Gastroesophageal sphincter (tissue), 4 donors: ENCODE results near the gene DSP. TPM values are rescaled to one million over a fixed set of nuclear protein-coding genes. Genes with fewer than 3 reads are reported as not detected.

ENCODE experiments used
- ATAC-seq: fragments of 150-250 bp; one replicate; pipeline ENCODE4 v1.9.1; 2016; ENCODE audit warnings: mild to moderate bottlenecking, moderate library complexity
- H3K27ac ChIP-seq, 4 donors: fragments of 200-600 bp; sonication (generic) in 3 of 4; 1 replicate in 3 of 4; 2 replicates in 1 of 4; pipeline ENCODE4 v1.5.1; 2016 to 2019
- H3K27me3 ChIP-seq: fragments of 200-600 bp; sonication (generic); one replicate; pipeline ENCODE4 v1.5.1; 2019
- H3K36me3 ChIP-seq, 2 donors: fragments of 200-600 bp; sonication (generic); one replicate each; pipeline ENCODE4 v1.5.1; 2019; ENCODE audit warnings: control low read depth in 1 of 2
- H3K4me1 ChIP-seq, 3 donors: fragments of 200-600 bp; sonication (generic); 1 replicate in 2 of 3; 2 replicates in 1 of 3; pipeline ENCODE4 v1.5.1; 2016 to 2019; ENCODE audit warnings: control low read depth in 2 of 3
- H3K4me3 ChIP-seq, 2 donors: fragments of 200-600 bp; sonication (generic); one replicate each; pipeline ENCODE4 v1.5.1; 2019; ENCODE audit warnings: mild to moderate bottlenecking in 1 of 2, moderate library complexity in 1 of 2
- H3K9me3 ChIP-seq, 3 donors: fragments of 200-600 bp; sonication (generic); one replicate each; pipeline ENCODE4 v1.5.1; 2017 to 2019; ENCODE audit warnings: control low read depth in 2 of 3
- CTCF ChIP-seq, 4 experiments: fragments of 200-600 bp in 2 of 4; fragments of 450-650 bp in 2 of 4; sonication (generic) in 1 of 4; IDR thresholded peaks; one replicate each; pipeline ENCODE4 v1.5.1; 2017 to 2019; ENCODE audit warnings: antibody characterized with exemption in 4 of 4, mild to moderate bottlenecking in 2 of 4, moderate library complexity in 2 of 4
- EP300 ChIP-seq: sonication (generic); formaldehyde crosslinking; IDR thresholded peaks from one replicate; pipeline ENCODE4 v1.6.1; 2017; ENCODE audit warnings: antibody characterized with exemption, mild to moderate bottlenecking
- POLR2A ChIP-seq, 2 donors: fragments of 450-650 bp; IDR thresholded peaks; one replicate each; pipeline ENCODE4 v1.6.1; 2017; ENCODE audit warnings: antibody characterized with exemption in 2 of 2, mild to moderate bottlenecking in 2 of 2, moderate library complexity in 1 of 2
- POLR2AphosphoS5 ChIP-seq: sonication (generic); formaldehyde crosslinking; IDR thresholded peaks from one replicate; pipeline ENCODE4 v1.6.1; 2017; ENCODE audit warnings: antibody characterized with exemption
- WGBS, 2 donors: methylation state at CpG; one replicate each; pipeline ENCODE4 v1.1.5; 2018; ENCODE audit warnings: low coverage in 1 of 2; 5-methylcytosine and 5-hydroxymethylcytosine counted together
- total RNA-seq, 4 donors: library from RNA; depleted of rRNA; stranded (reverse); fragments of >200 nt; gene quantifications; one replicate each; pipeline ENCODE4 v1.1.0, GENCODE V29; 2016

Gene DSP
- total RNA-seq, 4 donors from 2014 or later, result 5.8 to 41.7 (median 7.6) TPM

GRCh38 chr6:7569082-7569481 lies 27.6 kb downstream of the DSP start:
- TF ChIP-seq EP300 (no peak), POLR2AphosphoS5 (no peak), POLR2A (IDR thresholded peaks at IDR 0.05) (no peak), CTCF (IDR thresholded peaks at IDR 0.05) (no peak)
- Histone ChIP-seq H3K9me3 (no peaks in the 10 kb centered on the region), H3K27ac (no peak overlapping the region), H3K4me1 (no peaks in the 10 kb centered on the region), H3K36me3 (no peaks in the 10 kb centered on the region), H3K27me3 (peaks cover 34% of the 10 kb centered on the region), H3K4me3 (no peak overlapping the region)
- ATAC-seq, result no peak
- WGBS, 2 donors, result 93 to 97% methylated on average over 7 to 10 of the region's 13 CpGs

- WGBS, 2 donors, result 89 to 96% methylated on average over 8 to 9 of the region's 9 CpGs
- no peaks in the 10 kb centered on the region for H3K36me3 ChIP-seq
Measured at GRCh38 chr6:7572213-7572943, 30.9 kb downstream of the DSP start.

GRCh38 chr6:7574500-7574899 lies 33.0 kb downstream of the DSP start:
- H3K9me3 ChIP-seq, result no peaks in the 10 kb centered on the region
- 40 to 75% methylated on average over 1 to 2 of the region's 2 CpGs for WGBS, 2 donors
- H3K27me3 ChIP-seq, result peaks cover 19% of the 10 kb centered on the region
- H3K4me1 ChIP-seq, result no peaks in the 10 kb centered on the region
- H3K27ac ChIP-seq, result no peak overlapping the region
- H3K36me3 ChIP-seq, result no peaks in the 10 kb centered on the region
- H3K4me3 ChIP-seq, result no peak overlapping the region
- no peak for ATAC-seq
- no peak for TF ChIP-seq POLR2AphosphoS5
- TF ChIP-seq CTCF (IDR thresholded peaks at IDR 0.05), result no peak
- no peak for TF ChIP-seq POLR2A (IDR thresholded peaks at IDR 0.05)
- TF ChIP-seq EP300, result no peak

More at GRCh38 chr6:7572213-7572943, 30.9 kb downstream of the DSP start:
- ATAC-seq, result no peak
- H3K9me3 ChIP-seq, result no peaks in the 10 kb centered on the region
- peaks cover 25% of the 10 kb centered on the region for H3K27me3 ChIP-seq
- no peak overlapping the region for H3K4me3 ChIP-seq
- H3K4me1 ChIP-seq, result no peaks in the 10 kb centered on the region
- TF ChIP-seq POLR2AphosphoS5 (no peak), EP300 (no peak), CTCF (IDR thresholded peaks at IDR 0.05) (no peak), POLR2A (IDR thresholded peaks at IDR 0.05) (no peak)
- no peak overlapping the region for H3K27ac ChIP-seq

GRCh38 chr6:7578516-7578915 lies 37.0 kb downstream of the DSP start:
- Histone ChIP-seq H3K27ac (no peak overlapping the region), H3K27me3 (peaks cover 14% of the 10 kb centered on the region), H3K36me3 (no peaks in the 10 kb centered on the region), H3K4me3 (no peak overlapping the region), H3K4me1 (no peaks in the 10 kb centered on the region), H3K9me3 (no peaks in the 10 kb centered on the region)
- no peak for TF ChIP-seq EP300
- no peak for ATAC-seq
- 0 to 36% methylated on average over 2 of the region's 2 CpGs for WGBS, 2 donors

GRCh38 chr6:7578931-7579330 lies 37.5 kb downstream of the DSP start:
- Histone ChIP-seq H3K36me3 (no peaks in the 10 kb centered on the region), H3K4me3 (no peak overlapping the region), H3K27me3 (peaks cover 14% of the 10 kb centered on the region), H3K27ac (no peak overlapping the region), H3K4me1 (no peaks in the 10 kb centered on the region), H3K9me3 (no peaks in the 10 kb centered on the region)
- WGBS, 2 donors, result 90 to 100% methylated on average over 2 of the region's 2 CpGs
- no peak for ATAC-seq
- no peak for TF ChIP-seq POLR2A (IDR thresholded peaks at IDR 0.05)

GRCh38 chr6:7579851-7580250 lies 38.4 kb downstream of the DSP start:
- H3K36me3 ChIP-seq, result no peaks in the 10 kb centered on the region
- 97 to 99% methylated on average over 9 of the region's 9 CpGs for WGBS, 2 donors

More at GRCh38 chr6:7579851-7580250, 38.4 kb downstream of the DSP start:
- TF ChIP-seq CTCF (IDR thresholded peaks at IDR 0.05), result no peak
- TF ChIP-seq EP300, result no peak
- no peak for TF ChIP-seq POLR2A (IDR thresholded peaks at IDR 0.05)
- no peak for TF ChIP-seq POLR2AphosphoS5
- Histone ChIP-seq H3K4me3 (no peak overlapping the region), H3K27me3 (peaks cover 14% of the 10 kb centered on the region), H3K4me1 (no peaks in the 10 kb centered on the region), H3K9me3 (no peaks in the 10 kb centered on the region), H3K27ac (no peak overlapping the region)
- ATAC-seq, result no peak
